Liver (tissue), 9 donors: ENCODE results near the gene TSPAN16. TPM values are rescaled to one million over a fixed set of nuclear protein-coding genes. Genes with fewer than 3 reads are reported as not detected.
A peak's percentile ranks its signal among the peaks of the same experiment; 100 is the strongest.

Source experiments
- DNase-seq: peaks from one replicate; pipeline ENCODE4 v3.0.0-alpha.2; 2017; ENCODE audit warnings: low spot score
- H3K27ac ChIP-seq, 2 donors: one replicate each; pipeline ENCODE4 v1.7.0; 2013; ENCODE audit warnings: inconsistent platforms in 2 of 2, low read length in 2 of 2, control low read depth in 1 of 2, low read depth in 1 of 2, mild to moderate bottlenecking in 1 of 2
- H3K27me3 ChIP-seq, 4 donors: one replicate each; pipeline versions ENCODE4 v1.6.1 to v1.7.0; 2013; ENCODE audit warnings: low read length in 3 of 4, inconsistent platforms in 1 of 4, mild to moderate bottlenecking in 1 of 4, moderate library complexity in 1 of 4; ENCODE audit not compliant: control insufficient read depth in 4 of 4, insufficient read depth in 4 of 4
- H3K36me3 ChIP-seq, 4 donors: one replicate each; pipeline versions ENCODE4 v1.6.1 to v1.7.0; 2013; ENCODE audit warnings: low read length in 3 of 4, mild to moderate bottlenecking in 3 of 4, low read depth in 1 of 4, moderate library complexity in 1 of 4; ENCODE audit not compliant: control insufficient read depth in 4 of 4, insufficient read depth in 3 of 4
- H3K4me1 ChIP-seq, 4 donors: one replicate each; pipeline versions ENCODE4 v1.6.1 to v1.7.0; 2013; ENCODE audit warnings: low read length in 3 of 4, mild to moderate bottlenecking in 3 of 4, moderate library complexity in 1 of 4; ENCODE audit not compliant: control insufficient read depth in 4 of 4, insufficient read depth in 4 of 4
- H3K4me3 ChIP-seq, 3 donors: one replicate each; pipeline versions ENCODE4 v1.6.1 to v1.7.0; 2013; ENCODE audit warnings: low read length in 3 of 3, control low read depth in 1 of 3, low read depth in 1 of 3, mild to moderate bottlenecking in 1 of 3
- H3K9ac ChIP-seq, 2 donors: one replicate each; pipeline ENCODE4 v1.7.0; 2013; ENCODE audit warnings: low read length in 2 of 2, mild to moderate bottlenecking in 2 of 2, moderate library complexity in 2 of 2, control low read depth in 1 of 2, low read depth in 1 of 2
- H3K9me3 ChIP-seq, 4 donors: one replicate each; pipeline versions ENCODE4 v1.6.1 to v1.7.0; 2013; ENCODE audit warnings: low read length in 3 of 4; ENCODE audit not compliant: control insufficient read depth in 4 of 4
- CTCF ChIP-seq: fragments of 150-350 bp; IDR thresholded peaks from 2 replicates; pipeline ENCODE4 v1.5.1; 2017; ENCODE audit warnings: improper control_type of control experiment, low read depth, low read length; ENCODE audit not compliant: missing input control
- EGR1 ChIP-seq, 2 donors: IDR thresholded peaks; 2 replicates each; pipeline ENCODE4 v1.6.1; 2016 to 2018; ENCODE audit warnings: antibody characterized with exemption in 2 of 2, low read depth in 2 of 2
- FOXA1 ChIP-seq: IDR thresholded peaks from 2 replicates; pipeline ENCODE4 v1.6.1; 2016; ENCODE audit warnings: antibody characterized with exemption
- FOXA2 ChIP-seq: IDR thresholded peaks from 2 replicates; pipeline ENCODE4 v1.6.1; 2016; ENCODE audit warnings: antibody characterized with exemption
- GABPA ChIP-seq, 2 donors: IDR thresholded peaks in 1 of 2; conservative IDR thresholded peaks in 1 of 2; 2 replicates each; pipeline ENCODE4 v1.6.1; 2016; ENCODE audit warnings: antibody characterized with exemption in 2 of 2, mild to moderate bottlenecking in 1 of 2, moderate library complexity in 1 of 2
- HNF4A ChIP-seq, 2 donors: conservative IDR thresholded peaks; 2 replicates each; pipeline ENCODE4 v1.6.1; 2016; ENCODE audit warnings: antibody characterized with exemption in 2 of 2, mild to moderate bottlenecking in 2 of 2
- HNF4G ChIP-seq: IDR thresholded peaks from 2 replicates; pipeline ENCODE4 v1.6.1; 2016; ENCODE audit warnings: antibody characterized with exemption
- NR2F2 ChIP-seq: IDR thresholded peaks from 2 replicates; pipeline ENCODE4 v1.6.1; 2016; ENCODE audit warnings: antibody characterized with exemption
- RAD21 ChIP-seq, 2 donors: IDR thresholded peaks; 2 replicates each; pipeline ENCODE4 v1.6.1; 2016; ENCODE audit warnings: antibody characterized with exemption in 2 of 2, mild to moderate bottlenecking in 2 of 2
- RXRA ChIP-seq, 2 donors: IDR thresholded peaks; 2 replicates each; pipeline ENCODE4 v1.6.1; 2017 to 2018; ENCODE audit warnings: antibody characterized with exemption in 2 of 2, mild to moderate bottlenecking in 1 of 2
- SP1 ChIP-seq: IDR thresholded peaks from 2 replicates; pipeline ENCODE4 v1.6.1; 2018; ENCODE audit warnings: antibody characterized with exemption, mild to moderate bottlenecking
- TAF1 ChIP-seq: conservative IDR thresholded peaks from 2 replicates; pipeline ENCODE4 v1.6.1; 2016; ENCODE audit warnings: antibody characterized with exemption, mild to moderate bottlenecking
- YY1 ChIP-seq: IDR thresholded peaks from 2 replicates; pipeline ENCODE4 v1.6.1; 2016; ENCODE audit warnings: antibody characterized with exemption, mild to moderate bottlenecking
- WGBS: extraction: QIAGEN DNeasy Blood & Tissue Kit; methylation state at CpG from one replicate; pipeline ENCODE4 v1.1.7; 2013; 5-methylcytosine and 5-hydroxymethylcytosine counted together
- polyA plus RNA-seq, 2 donors: library from polyadenylated mRNA; stranded (reverse) in 1 of 2; unstranded in 1 of 2; fragments of 200-250 nt in 1 of 2; fragments of >200 nt in 1 of 2; fragmentation: Nextera tagmentation in 1 of 2; extraction: Ambion mirVana in 1 of 2; gene quantifications; one replicate each; pipeline versions ENCODE4 v1.2.1 to v1.2.3, GENCODE V29; 2013 to 2015
- total RNA-seq, 2 donors: library from RNA; depleted of rRNA; stranded (reverse); fragments of >200 nt; gene quantifications; one replicate each; pipeline ENCODE4 v1.2.3, GENCODE V29; 2014
- TF ChIP-seq, protein P1 (sequence below): IDR thresholded peaks from 2 replicates; pipeline ENCODE4 v1.6.1; 2016; ENCODE audit warnings: antibody characterized with exemption
- TF ChIP-seq, protein P2 (sequence below): IDR thresholded peaks from 2 replicates; pipeline ENCODE4 v1.6.1; 2016; ENCODE audit warnings: antibody characterized with exemption
- TF ChIP-seq, protein P3 (sequence below): IDR thresholded peaks from 2 replicates; pipeline ENCODE4 v1.6.1; 2016; ENCODE audit warnings: antibody characterized with exemption, mild to moderate bottlenecking
- donor health status: healthy.
- donor health status: healthy.
- donor health status: healthy.
- donor health status: healthy.
- donor health status: healthy.

Gene TSPAN16
- total and polyA plus RNA-seq, 4 donors, result not detected

DNA sequence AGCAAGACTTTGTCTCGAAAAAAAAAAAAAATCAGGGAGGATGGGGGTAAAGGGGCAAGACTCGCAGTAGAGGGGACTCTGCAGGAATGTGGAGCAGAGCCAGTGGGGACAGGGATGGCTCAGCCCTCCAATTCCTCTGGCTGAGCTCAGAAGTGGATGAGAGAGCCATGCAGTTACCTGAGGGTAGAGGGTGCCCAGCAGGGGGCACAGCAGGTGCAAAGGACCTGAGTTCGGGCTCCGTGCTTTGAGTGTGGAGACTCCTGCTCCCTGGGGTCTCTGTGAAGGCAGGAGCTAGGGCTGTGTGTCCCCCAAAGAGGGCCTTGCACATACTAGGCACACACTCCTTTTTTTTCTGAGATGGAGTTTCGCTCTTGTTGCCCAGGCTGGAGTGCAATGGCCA lies 41.3 kb upstream of the TSPAN16 start:
- 94% methylated on average over 5 of the region's 5 CpGs for WGBS
- Histone ChIP-seq H3K27ac (no peak overlapping the region), H3K4me1 (no peaks in the 10 kb centered on the region), H3K9me3 (no peaks in the 10 kb centered on the region), H3K36me3 (no peaks in the 10 kb centered on the region), H3K4me3 (no peak overlapping the region), H3K27me3 (no peaks in the 10 kb centered on the region), H3K9ac (no peak overlapping the region)
- DNase-seq, result no peak
- TF ChIP-seq RXRA (IDR thresholded peaks at IDR 0.05) (no peak), NR2F2 (no peak), CTCF (peak; percentile 15), RAD21 (IDR thresholded peaks at IDR 0.05) (peak; percentile 4 to 42), FOXA2 (no peak), EGR1 (IDR thresholded peaks at IDR 0.05; ENCODE audit: low read depth in 2 of 2) (no peak), HNF4A (conservative IDR thresholded peaks at IDR 0.05) (no peak)
- TF ChIP-seq, protein P1, sequence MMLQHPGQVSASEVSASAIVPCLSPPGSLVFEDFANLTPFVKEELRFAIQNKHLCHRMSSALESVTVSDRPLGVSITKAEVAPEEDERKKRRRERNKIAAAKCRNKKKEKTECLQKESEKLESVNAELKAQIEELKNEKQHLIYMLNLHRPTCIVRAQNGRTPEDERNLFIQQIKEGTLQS, result no peak

DNA sequence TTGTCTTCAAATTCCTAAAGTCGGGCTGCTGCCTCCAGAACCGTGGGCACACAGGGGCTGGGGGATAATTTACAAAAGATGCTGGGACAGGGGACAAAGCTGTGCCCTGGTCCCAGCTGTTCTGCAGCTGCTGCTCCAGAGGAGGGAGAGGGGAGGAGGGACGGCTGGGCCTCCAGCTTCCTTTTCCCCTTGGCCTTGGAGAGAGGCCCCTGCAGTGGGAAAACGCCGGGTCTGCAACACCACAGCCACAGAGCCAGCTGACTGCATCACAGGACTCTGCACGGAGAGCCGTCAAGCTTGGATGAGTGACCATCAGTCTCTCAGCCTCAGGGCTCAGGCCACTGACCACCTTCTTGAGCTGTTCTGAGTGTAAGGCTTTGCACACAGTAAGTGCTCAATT lies 39.8 kb upstream of the TSPAN16 start:
- H3K27ac ChIP-seq, result no peak overlapping the region
- H3K36me3 ChIP-seq, result no peaks in the 10 kb centered on the region
- no peak overlapping the region for H3K4me3 ChIP-seq
- TF ChIP-seq, protein P2, sequence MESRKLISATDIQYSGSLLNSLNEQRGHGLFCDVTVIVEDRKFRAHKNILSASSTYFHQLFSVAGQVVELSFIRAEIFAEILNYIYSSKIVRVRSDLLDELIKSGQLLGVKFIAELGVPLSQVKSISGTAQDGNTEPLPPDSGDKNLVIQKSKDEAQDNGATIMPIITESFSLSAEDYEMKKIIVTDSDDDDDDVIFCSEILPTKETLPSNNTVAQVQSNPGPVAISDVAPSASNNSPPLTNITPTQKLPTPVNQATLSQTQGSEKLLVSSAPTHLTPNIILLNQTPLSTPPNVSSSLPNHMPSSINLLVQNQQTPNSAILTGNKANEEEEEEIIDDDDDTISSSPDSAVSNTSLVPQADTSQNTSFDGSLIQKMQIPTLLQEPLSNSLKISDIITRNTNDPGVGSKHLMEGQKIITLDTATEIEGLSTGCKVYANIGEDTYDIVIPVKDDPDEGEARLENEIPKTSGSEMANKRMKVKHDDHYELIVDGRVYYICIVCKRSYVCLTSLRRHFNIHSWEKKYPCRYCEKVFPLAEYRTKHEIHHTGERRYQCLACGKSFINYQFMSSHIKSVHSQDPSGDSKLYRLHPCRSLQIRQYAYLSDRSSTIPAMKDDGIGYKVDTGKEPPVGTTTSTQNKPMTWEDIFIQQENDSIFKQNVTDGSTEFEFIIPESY, result no peak
- TF ChIP-seq RXRA (IDR thresholded peaks at IDR 0.05) (no peak), GABPA (IDR thresholded peaks at IDR 0.05 in 1 of 2, conservative IDR thresholded peaks at IDR 0.05 in 1 of 2) (no peak), RAD21 (IDR thresholded peaks at IDR 0.05) (no peak), TAF1 (no peak), CTCF (no peak), HNF4G (no peak), NR2F2 (no peak), YY1 (no peak), FOXA2 (no peak), FOXA1 (no peak), SP1 (no peak)
- TF ChIP-seq, protein P3, sequence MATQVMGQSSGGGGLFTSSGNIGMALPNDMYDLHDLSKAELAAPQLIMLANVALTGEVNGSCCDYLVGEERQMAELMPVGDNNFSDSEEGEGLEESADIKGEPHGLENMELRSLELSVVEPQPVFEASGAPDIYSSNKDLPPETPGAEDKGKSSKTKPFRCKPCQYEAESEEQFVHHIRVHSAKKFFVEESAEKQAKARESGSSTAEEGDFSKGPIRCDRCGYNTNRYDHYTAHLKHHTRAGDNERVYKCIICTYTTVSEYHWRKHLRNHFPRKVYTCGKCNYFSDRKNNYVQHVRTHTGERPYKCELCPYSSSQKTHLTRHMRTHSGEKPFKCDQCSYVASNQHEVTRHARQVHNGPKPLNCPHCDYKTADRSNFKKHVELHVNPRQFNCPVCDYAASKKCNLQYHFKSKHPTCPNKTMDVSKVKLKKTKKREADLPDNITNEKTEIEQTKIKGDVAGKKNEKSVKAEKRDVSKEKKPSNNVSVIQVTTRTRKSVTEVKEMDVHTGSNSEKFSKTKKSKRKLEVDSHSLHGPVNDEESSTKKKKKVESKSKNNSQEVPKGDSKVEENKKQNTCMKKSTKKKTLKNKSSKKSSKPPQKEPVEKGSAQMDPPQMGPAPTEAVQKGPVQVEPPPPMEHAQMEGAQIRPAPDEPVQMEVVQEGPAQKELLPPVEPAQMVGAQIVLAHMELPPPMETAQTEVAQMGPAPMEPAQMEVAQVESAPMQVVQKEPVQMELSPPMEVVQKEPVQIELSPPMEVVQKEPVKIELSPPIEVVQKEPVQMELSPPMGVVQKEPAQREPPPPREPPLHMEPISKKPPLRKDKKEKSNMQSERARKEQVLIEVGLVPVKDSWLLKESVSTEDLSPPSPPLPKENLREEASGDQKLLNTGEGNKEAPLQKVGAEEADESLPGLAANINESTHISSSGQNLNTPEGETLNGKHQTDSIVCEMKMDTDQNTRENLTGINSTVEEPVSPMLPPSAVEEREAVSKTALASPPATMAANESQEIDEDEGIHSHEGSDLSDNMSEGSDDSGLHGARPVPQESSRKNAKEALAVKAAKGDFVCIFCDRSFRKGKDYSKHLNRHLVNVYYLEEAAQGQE, result no peak
- 65% methylated on average over 7 of the region's 7 CpGs for WGBS
- H3K27me3 ChIP-seq, result no peaks in the 10 kb centered on the region
- no peaks in the 10 kb centered on the region for H3K9me3 ChIP-seq
- H3K4me1 ChIP-seq, result no peaks in the 10 kb centered on the region
- no peak overlapping the region for H3K9ac ChIP-seq
- no peak for DNase-seq
